ENCODE measurements around the gene SPOCK1.

The SPOCK1 gene

DNA sequence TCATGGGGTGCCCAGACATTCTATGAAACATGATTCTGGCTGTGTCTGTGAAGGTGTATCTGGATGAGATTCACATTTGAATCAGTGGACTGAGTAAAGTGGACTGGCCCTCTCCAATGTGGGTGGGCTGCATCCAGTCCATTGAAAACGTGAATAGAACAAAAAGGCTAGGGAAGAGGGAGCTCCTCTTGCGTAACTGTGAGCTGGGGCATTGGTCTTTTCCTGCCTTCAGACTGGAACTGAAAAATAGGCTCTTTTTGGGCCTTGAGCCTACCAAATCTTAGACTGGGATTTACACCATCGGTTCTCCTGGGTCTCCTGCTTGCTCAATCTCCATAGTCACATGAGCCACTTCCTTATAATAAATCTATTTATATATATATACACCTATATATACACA, 170.1 kb downstream of the SPOCK1 start:
- DNase-seq (ENCODE audit: low spot score), result no peak

DNA sequence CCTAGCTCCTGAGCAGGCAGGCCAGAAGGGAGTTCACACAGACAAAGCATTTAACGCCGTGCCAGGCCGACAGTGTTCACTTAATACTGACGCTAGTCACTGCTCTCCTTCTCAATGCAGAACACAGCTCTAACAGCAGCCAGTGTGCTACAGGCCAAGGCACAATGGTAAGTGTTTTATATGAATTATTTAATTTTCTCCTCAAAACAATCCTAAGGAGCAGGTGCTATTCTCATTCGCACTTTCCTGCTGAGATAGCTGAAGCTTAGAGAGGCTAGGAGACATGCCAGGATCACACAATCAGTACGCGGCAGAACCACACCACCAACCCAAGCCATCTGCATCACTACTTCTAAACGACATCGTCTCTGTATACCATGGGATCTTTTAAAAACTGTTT, 170.7 kb downstream of the SPOCK1 start:
- DNase-seq (ENCODE audit: low spot score), result no peak

DNA sequence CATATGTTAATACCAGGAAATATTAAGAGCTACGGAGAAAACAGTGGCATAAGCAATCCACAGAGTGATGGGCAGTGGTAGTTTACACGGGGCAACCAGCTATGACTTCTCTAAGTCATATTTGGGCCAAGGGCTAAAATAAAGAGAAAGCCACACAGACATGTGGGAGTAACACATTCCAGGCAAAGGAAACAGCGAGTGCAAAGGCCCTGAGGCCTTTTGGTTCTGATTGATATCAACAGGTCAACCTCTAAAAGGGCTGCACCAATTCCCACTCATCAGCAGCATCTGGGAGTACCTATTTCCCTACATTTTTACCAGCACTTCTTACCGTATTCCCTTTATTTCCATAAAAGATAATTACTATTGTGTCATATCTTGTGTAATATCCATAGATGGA, 173.4 kb downstream of the SPOCK1 start:
- DNase-seq (ENCODE audit: low spot score), result no peak

DNA sequence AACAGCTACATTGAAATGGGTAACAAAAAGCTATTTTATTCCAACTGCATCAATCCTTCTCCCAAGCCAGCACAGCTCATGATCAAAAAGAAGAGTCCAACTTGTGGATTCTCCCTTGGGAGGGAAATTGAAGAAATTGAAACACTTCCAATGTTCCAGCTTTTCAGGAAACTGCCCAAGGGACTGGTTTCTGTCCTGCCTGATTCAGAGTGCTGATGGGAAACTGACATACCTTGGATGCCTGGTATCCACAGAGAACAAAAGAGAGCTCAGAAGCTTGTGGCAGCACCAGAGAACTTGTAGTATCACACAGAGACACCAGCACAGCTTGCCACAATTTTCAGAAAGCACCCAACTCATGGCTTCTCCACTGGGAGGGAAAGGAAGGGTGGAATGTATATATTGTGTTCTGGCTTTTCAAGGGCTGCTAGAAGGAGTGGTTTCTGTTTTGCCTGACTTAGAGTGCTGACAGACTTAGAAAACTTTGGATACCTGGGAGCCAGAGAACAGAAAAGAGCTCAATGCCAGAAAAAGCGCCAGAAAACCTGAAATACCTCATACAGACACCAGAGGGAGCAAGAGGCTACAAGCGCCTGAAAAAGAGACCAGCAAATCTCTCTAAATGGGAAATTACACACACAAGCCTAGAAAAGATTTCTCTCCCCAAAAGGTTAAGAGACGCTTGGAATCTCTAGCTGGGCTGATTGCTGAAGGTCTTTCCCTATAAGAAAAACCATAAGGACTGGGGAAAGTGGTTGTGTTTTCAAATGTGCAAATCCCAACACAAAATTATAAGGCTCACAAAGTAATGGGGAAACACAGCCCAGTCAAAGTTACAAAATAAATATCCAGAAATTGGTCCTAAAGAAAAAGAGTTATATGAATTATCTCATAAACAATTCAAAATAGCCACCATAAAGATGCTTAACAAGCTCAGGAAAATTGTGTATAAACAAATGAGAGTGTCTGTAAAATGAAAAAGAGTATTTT, 178.8 kb downstream of the SPOCK1 start:
- peak; percentile 64 for DNase-seq (ENCODE audit: low spot score)

DNA sequence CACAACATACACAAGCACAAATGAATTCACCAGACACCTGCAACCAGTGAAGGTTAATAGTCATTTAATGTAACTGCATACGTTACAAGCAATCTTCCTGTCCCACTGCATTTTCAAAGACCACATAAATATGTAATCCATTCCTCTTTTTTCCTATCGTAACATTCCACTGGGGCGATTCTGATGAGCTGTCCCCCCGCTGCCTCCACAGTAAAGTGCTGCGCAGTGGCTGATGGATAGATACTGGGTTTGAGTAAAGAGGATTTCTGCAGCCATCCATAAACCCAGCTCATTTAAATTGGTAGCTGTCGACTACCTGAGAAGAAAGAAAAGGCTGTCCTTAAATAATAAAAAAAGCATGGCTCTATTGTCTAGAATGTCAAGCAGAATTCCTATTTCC, 181.1 kb downstream of the SPOCK1 start:
- DNase-seq (ENCODE audit: low spot score), result no peak

DNA sequence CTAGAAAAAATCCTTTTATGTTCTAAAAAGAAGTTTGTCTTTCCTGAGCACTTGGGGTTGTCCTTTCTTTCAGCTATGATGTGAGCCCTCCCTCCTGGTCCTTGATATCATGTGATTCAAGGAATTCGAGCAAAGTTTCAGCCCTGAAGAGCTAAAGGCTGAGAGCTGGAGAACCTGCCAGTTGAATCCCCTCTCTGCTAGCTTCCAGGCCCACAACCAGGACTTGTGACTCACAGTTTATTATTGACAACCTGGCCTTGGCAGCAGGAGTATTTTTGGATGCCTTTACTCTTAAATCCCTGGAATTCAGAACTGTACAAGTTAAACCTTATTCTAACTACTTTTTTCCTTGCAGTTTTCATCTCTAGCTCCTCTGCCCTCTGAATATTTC, 182.8 kb downstream of the SPOCK1 start:
- no peak for DNase-seq (ENCODE audit: low spot score)

DNA sequence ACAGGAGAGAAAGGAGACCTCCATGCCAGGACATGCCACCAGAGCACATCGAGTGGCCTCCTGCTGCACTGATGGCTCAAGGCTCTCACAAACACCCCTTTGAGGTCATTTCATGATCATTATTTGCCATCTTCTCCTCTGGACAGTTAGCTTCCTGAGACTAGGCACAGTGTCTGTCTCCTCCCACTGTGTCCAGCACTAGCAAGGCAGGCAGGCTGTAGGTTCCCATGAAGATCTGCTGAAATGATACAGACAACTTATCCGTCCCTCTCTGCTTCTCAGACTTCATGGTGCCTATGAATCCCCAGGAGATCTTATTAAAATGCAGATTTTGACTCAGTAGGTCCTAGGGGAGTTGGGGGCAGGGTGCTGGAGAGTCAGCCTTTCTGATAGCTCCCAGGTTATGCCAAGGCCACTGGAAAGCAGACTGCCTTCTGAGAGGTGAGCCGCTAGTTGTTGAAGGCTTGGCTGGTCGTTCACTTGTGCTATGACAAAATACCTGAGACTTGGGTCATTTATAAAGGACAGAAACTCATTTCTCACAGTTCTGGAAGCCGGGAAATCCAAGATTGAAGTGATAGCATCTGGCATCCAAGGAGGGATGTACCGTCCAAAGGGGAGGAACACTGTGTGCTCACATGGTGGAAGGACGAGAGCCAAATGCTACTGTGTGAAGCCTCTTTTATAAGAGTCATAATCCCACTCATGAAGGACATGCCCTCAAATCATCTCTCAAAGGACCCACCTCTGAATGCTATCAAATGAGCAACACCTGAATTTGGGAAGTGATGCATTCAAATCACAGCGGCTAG, 183.4 kb downstream of the SPOCK1 start:
- no peak for DNase-seq (ENCODE audit: low spot score)

DNA sequence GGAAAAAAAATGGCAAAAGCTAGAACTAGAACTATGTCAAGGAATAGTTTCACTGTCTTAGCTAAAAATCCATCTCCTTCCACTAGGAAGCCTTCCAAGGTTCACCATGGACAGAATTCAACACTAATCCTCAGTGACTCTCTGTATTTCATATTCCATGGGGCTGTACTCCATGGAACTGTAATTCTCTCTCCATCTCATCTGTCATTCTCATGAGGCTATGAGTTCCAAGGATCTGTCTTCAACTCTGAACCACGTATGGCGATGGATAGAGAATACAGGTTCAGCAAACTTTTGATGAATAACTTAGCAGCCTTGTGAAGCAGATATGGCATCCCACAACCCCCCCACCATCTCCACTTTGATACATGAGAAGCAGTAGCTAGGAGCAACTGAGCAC, 184.0 kb downstream of the SPOCK1 start:
- no peak for DNase-seq (ENCODE audit: low spot score)

DNA sequence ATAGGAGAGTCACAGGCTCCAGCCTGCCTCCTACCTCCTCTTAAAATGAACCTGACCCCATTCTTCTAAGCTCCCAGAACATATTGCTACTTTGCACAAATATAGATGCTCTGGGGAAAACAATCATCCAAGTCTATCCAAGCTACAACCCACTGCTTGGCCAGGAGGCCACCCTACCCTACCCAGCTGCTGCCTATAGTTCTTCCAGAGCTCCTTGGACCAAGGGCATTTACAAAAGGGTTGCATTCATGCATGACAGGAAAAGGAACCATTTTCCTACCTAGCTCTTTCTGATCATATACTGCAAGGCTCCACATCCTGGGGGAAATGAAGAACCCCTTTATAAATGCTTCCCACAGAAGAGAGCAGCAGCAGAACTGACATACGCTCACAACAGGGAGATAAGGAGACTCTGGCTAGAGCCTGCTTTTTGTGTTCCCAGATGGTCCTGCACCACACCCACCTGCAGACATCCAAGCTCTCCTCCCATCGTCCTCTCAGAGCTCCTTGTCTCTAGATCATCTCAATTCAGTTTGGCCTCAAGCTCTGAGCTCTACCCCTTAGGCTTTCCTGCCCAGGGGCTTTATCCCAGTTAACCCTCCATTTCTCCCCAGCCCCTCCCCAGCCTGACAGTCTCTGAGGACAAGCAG, 185.5 kb downstream of the SPOCK1 start:
- no peak for DNase-seq (ENCODE audit: low spot score)

DNA sequence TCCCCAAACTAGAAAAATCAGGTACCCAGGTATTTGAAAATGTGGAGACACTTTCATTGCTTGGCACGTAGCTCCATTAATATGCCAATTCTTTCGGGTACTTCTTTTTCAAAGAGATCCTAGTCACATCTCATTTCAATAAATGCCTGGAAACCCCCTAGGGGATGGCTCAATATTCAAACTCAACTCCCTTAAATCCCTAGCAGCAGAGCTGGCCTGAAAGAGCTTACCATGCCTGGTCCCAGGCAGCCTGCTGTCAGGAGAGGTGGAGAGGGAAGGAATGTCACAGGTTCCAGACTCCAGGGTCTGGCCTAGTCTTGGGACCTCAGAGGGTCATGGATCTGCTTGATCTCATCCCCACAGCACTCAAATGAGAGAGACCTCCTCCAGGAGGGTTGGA, 187.1 kb downstream of the SPOCK1 start:
- DNase-seq (ENCODE audit: low spot score), result no peak

DNA sequence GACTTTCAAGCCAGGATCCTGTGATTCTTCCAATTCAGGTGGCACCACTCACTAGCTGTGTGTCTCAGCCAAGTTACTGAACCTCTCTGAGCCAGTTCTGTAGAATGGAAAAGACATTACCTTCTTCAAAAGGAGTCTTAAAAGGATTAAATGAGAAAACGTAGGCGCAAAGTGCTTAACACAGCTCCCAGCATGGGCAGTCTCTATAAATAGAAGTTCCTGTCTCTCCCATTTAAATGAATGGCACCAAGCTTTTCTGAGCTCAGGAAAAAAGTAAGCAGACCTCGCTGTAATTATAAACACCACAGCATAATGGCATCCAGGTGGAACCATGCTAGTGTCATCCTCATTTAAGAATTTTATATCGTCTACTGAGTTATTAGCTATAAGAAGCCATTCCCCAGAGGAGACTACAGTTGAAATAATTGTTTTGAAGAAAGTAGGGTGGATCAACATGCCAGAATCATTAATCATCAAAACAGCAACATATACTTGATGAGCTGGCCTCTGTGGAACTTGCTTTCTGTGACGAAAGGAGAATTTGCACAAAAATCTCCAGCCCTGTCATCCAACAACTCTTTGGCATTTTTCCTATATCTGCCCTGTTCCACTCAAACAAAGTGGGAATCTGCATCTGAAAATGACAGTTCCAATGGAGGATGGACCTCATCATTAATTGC, 188.9 kb downstream of the SPOCK1 start:
- DNase-seq (ENCODE audit: low spot score), result peak; percentile 46

DNA sequence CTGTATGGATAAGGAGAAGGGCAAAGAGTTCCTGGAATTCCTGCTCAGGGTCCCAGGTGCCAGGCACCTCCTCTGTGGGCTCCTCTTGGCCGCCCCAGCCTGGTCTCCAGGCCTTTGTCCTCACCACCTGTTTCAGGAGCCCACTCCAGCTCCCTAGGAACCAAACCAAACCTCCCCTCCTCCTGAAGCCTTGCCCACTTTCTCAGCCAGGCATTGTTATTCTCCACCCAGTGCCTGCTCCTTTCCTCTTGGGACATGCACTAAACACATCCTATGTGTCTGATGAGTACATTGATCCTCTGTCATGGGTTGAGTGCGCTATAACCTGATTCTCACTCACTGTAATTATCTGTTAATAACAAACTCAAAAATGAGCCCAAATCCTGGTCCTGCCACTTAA, 189.8 kb downstream of the SPOCK1 start:
- no peak for DNase-seq (ENCODE audit: low spot score)

DNA sequence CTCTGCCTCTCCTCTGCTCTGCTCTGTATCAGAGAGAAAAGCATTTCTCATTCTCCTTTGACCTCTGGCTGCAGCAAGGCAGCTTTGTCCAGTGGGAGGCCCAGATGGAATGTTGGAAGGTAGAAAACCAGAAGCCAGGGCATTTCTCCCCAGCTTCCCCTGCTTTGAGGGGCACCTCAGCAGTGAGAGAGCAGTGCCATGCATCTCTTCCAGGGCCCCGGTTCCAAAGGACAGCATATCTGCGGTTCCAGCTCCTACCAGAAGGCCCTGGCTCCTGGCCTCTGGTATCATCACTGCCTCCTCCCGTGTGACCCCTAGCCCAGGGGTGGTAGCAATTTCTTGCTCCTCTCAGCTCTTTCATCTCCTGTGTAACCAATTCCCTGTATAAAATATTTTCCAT, 190.8 kb downstream of the SPOCK1 start:
- no peak for DNase-seq (ENCODE audit: low spot score)

DNA sequence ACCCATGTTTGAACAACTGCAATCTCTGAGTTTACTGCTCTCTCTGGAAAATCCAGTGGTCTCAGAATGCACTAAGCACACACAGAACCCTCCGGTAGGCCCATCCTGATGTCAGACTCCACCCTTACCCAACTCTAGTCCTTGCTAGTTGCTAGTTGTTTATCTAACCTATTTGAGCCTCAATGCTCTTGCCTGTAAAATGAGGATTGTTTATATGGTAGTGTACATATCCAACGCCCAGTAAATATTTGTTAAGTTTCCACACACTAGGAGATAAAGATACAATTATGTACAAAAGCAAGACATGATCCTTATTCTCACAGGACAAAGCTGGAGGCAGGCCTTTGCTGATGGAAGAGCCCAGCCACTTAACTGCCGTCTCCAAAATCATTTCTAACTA, 192.2 kb downstream of the SPOCK1 start:
- DNase-seq (ENCODE audit: low spot score), result no peak

DNA sequence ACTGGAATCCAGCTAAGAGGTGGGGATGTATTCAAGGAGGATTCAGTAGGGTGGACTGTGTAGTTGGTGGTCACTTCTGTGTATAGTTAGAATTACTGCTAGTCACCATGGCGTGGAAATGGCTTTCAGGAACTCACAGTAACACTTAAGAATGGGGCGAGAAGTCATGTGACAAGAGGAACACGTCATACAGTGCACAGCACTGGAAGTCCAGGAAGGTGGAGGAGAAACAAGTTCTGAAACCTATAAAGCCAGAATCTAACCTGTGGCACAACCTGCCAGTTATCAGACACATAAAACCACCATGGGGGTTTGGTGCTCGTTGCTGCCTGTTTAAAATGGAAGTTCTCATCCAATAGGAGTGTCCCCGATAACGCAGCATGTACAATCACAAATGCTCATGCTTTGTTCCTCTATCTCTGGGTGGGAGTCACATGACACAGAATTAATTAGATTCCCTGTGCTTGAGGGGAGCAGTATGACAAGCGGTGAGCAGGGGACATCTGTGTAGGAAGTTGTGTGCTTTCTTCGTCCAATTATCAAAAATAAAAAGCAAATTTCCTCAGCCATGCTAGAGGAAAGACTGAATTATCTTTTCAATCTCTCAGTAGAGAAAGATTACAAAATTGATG, 193.0 kb downstream of the SPOCK1 start:
- no peak for DNase-seq (ENCODE audit: low spot score)

DNA sequence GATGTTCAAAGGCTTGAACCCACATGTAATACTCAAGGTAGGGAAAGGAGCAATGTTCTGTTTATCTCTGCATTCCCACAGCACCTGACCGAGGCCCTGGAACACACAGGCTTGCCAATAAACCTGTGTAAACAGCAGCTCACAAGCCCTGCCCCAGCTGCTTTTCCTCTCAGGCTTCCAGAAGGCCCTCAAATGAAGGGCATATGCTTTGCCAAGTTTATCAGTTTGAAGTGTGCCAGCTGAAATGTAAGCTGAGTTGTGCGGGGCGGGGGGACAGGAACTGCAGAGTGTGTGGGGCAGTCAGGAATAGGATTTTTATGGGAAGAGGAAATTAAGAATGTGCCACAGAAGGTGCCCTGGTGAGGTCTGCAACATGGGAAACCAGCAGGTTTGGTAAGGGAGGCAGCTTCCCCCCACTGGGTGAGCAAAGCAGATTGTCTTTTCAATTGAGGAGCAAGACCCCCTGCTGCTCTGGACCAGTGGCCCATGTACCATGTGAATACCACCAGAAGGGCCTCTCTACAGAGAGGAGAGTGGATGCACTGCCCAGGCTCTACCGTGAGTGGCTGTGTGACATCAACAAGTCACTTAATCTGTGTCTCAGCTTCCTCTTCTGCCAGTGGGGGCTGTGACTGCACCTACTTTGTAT, 194.8 kb downstream of the SPOCK1 start:
- DNase-seq (ENCODE audit: low spot score), result no peak

DNA sequence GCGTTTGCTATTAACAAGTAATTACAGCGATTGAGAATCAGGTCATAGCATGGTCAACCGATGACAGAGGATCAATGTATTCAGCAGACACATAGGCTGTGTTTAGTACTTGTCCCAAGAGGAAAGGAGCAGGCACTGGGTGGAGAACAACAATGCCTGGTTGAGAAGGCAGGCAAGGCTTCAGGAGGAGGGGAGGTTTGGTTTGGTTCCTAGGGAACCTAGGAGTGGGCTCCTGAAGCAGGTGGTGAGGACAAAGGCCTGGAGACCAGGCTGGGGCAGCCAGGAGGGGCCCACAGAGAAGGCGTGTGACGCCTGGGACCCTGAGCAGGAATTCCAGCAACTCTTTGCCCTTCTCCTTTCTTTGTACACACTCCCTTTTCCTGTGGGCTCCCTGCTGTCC, 195.6 kb downstream of the SPOCK1 start:
- no peak for DNase-seq (ENCODE audit: low spot score)

DNA sequence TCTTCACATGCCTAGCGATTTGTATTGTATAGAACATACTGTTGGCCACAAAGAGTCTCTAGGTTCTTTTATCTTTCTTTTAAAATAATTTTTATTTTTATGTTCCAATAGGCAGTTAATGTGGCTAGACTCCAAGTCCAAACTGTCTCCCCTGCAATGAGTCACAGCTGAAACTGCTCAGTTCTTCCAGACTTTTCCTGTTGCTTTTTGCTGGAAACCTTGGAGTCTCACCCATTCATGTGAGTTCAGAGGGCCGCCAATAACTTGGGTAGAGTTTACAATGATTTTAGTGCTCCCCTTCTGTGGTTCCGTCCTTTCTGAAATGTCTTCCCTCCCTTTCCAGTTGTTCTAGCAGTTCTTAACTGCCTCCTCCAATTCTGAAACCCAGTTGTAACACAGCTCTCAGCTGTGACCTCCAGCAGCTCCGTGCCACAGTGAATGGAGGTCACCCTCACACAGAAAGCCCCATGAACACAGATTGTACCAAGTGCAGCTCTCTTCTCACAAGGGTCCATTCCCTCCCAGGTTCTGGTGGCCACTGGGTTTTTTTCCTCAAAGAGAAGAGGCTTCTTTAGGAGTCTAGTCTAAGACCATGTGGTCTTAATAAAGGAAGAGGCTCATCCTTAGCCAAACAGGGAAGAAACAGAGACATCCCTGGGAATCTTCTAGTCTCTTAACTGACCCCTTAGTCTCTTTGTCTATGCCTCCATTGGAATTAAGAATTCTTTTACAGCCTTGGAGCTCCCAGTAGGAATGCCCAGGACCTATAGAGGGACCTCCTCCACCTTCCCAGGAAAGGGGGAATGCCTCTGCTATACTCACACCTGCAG, 198.5 kb downstream of the SPOCK1 start:
- DNase-seq (ENCODE audit: low spot score), result no peak

DNA sequence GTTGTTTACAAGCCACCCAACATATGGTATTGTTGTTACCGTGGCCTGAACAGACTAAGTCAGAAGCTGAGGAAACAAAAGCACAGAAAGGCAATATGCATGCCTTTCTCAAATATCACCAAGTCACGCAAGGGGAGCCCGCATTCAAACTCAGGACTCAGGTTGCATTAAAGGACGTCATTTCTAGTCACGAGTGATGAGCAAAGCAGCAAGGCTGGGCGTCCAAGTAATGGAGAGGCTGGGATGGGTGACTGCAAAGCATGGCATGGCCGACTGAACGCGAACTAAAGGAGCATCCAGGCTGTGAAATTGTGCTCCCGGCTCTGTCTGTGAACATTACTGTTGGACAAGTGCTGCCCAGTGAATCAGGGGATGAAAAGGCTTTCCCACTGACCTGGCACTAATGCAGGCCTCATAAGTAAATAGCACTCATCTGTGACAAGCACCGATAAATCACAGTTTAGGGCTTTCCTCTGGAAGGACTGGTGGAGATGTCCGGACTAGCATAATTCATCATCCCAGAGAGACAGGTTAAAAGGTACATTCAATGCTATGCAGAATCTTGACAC, 202.8 kb downstream of the SPOCK1 start:
- DNase-seq (ENCODE audit: low spot score), result no peak

DNA sequence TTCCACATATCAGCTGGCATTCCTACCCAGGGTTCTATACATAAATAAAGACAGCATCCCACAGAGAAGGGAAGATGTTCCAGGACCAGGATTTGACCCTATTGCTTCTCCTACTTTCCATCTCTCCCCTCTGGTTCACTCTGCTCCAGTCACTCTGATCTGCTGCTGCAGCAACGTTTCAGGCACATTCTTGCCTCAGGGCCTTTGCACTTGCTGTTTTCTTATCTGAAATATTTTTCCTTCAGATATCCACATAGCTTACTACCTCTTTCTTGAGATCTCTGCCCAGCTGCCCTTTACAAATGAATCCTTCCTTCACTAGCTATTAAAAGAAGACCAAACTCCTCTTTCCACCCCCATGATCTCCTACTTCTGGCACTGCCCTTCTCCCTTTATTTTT, 204.5 kb downstream of the SPOCK1 start:
- DNase-seq (ENCODE audit: low spot score), result no peak
